Measurements from ENCODE around the gene CTU1.

CTU1 gene

DNA sequence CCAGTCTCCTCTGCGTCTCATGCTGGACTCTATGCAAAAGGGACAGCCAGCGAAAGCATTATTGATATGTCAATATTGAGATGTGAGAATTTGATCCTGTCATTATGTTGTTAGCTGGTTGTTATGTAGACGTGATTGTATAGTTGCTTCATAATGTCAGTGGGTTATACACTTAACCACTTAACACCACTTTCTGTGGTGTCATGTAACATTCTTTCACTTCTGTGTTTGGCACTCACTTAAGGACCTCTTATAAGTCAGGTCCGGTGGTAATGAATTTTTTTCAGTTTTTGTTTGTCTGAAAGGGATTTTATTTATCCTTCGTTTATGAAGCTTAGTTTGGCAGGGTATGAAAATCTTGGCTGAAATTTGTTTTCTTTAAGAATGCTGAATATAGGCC lies 26.8 kb upstream of the CTU1 start:
- Histone ChIP-seq H3K4me1 (ENCODE audit: control insufficient read depth in 5 of 5, insufficient read depth in 5 of 5, low read length in 5 of 5) (peaks cover 2 to 46% (median 31%) of the 10 kb centered on the region in 5 donors), H3K27ac (ENCODE audit: low read depth, low read length) (no peak overlapping the region)

DNA sequence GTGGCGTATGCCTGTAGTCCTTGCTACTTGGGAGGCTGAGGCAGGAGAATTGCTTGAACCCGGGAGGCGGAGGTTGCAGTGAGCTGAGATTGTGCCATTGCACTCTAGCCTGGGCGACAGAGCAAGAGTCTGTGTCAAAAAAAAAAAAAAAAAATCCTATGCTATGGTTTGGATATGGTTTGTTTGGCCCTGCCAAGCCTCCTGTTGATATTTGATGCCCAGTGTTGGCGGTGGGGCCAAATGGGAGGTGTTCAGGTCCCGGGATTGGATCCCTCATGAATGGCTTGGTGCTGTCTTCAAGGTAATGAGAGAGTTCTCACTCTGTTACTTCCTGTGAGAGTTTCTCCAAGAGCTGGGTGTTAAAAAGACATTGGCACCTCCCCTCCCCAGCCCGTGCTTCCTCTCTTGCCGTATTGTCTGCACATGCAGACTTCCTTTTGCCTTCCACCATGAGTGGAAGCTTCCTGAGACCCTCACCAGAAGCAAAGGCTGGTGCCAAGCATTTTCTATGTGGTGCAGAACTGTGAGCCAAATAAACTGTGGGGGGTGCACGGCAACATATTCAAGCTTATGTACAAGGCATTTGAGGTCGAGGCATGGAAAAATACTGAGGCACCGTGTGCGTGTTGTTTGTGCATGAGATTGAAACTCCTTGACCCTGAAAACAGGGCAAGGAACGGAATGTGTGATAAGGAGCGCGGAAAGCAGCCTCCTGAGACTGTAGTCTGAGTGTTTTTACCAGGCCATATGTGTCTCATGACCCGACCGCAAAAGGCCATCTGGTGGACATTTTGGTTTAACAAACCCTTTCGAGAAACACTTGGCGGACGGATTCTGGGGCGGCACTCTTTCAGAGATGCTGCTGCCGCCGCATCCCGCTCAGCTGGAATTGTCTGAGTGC lies 23.8 kb upstream of the CTU1 start:
- Histone ChIP-seq H3K9me3 (ENCODE audit: control insufficient read depth in 5 of 5, low read length in 5 of 5) (no peaks in the 10 kb centered on the region), H3K4me3 (ENCODE audit: low read depth in 1 of 5, low read length in 5 of 5) (peak overlapping the region in 4 of 5 donors; percentile 11 to 58 (median 36)), H3K4me1 (ENCODE audit: control insufficient read depth in 5 of 5, insufficient read depth in 5 of 5, low read length in 5 of 5) (peaks cover 2 to 43% (median 25%) of the 10 kb centered on the region in 5 donors), H3K27ac (ENCODE audit: low read depth, low read length) (no peak overlapping the region), H3K36me3 (ENCODE audit: control insufficient read depth in 5 of 5, insufficient read depth in 5 of 5, low read length in 5 of 5) (no peaks in the 10 kb centered on the region), H3K9ac (ENCODE audit: low read length in 5 of 5) (peak overlapping the region in 1 of 5 donors; percentile 7), H3K27me3 (ENCODE audit: control insufficient read depth in 5 of 5, insufficient read depth in 4 of 5, low read length in 5 of 5) (peaks cover 0 to 3% (median 0%) of the 10 kb centered on the region in 5 donors)

More for the DNA sequence above, 26.8 kb upstream of the CTU1 start:
- Histone ChIP-seq H3K9me3 (ENCODE audit: control insufficient read depth in 5 of 5, low read length in 5 of 5) (no peaks in the 10 kb centered on the region), H3K4me3 (ENCODE audit: low read depth in 1 of 5, low read length in 5 of 5) (no peak overlapping the region), H3K36me3 (ENCODE audit: control insufficient read depth in 5 of 5, insufficient read depth in 5 of 5, low read length in 5 of 5) (no peaks in the 10 kb centered on the region), H3K9ac (ENCODE audit: low read length in 5 of 5) (no peak overlapping the region), H3K27me3 (ENCODE audit: control insufficient read depth in 5 of 5, insufficient read depth in 4 of 5, low read length in 5 of 5) (peaks cover 0 to 9% (median 2%) of the 10 kb centered on the region in 5 donors)

GRCh38 chr19:51129716-51130115 lies 21.5 kb upstream of the CTU1 start:
- Histone ChIP-seq H3K27ac (ENCODE audit: low read depth, low read length) (no peak overlapping the region), H3K9me3 (ENCODE audit: control insufficient read depth in 5 of 5, low read length in 5 of 5) (no peaks in the 10 kb centered on the region), H3K4me3 (ENCODE audit: low read depth in 1 of 5, low read length in 5 of 5) (no peak overlapping the region), H3K9ac (ENCODE audit: low read length in 5 of 5) (no peak overlapping the region), H3K36me3 (ENCODE audit: control insufficient read depth in 5 of 5, insufficient read depth in 5 of 5, low read length in 5 of 5) (no peaks in the 10 kb centered on the region), H3K27me3 (ENCODE audit: control insufficient read depth in 5 of 5, insufficient read depth in 4 of 5, low read length in 5 of 5) (peaks cover 0 to 3% (median 3%) of the 10 kb centered on the region in 5 donors), H3K4me1 (ENCODE audit: control insufficient read depth in 5 of 5, insufficient read depth in 5 of 5, low read length in 5 of 5) (peaks cover 2 to 58% (median 27%) of the 10 kb centered on the region in 5 donors)

DNA sequence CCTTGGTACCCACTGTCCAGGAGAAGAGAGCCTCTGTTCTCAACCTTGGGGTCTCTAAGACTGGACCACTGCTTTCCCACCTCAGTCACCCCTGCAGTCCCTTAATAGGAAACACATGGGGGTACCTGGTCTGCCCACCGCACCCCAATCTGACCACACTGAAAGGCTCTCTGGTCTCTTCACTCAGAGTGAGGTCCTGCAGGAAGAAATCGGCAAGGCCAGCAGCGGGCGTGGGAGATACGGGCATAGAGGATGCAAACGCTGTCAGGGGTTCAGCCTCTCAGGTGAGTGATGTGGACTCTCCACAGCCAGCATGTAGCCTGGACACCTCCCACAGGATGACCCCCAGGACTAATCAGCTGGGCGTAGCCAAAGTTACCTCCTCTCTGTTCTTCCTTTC lies 20.0 kb upstream of the CTU1 start:
- peak overlapping the region in 2 of 5 donors; percentile 3 to 30 for H3K4me3 ChIP-seq (ENCODE audit: low read depth in 1 of 5, low read length in 5 of 5)
- H3K36me3 ChIP-seq (ENCODE audit: control insufficient read depth in 5 of 5, insufficient read depth in 5 of 5, low read length in 5 of 5): no peaks in the 10 kb centered on the region
- H3K27me3 ChIP-seq (ENCODE audit: control insufficient read depth in 5 of 5, insufficient read depth in 4 of 5, low read length in 5 of 5): peaks cover 0 to 7% (median 5%) of the 10 kb centered on the region in 5 donors
- peaks cover 2 to 70% (median 34%) of the 10 kb centered on the region in 5 donors for H3K4me1 ChIP-seq (ENCODE audit: control insufficient read depth in 5 of 5, insufficient read depth in 5 of 5, low read length in 5 of 5)
- H3K9ac ChIP-seq (ENCODE audit: low read length in 5 of 5): no peak overlapping the region
- peak overlapping the region; percentile 46 for H3K27ac ChIP-seq (ENCODE audit: low read depth, low read length)
- H3K9me3 ChIP-seq (ENCODE audit: control insufficient read depth in 5 of 5, low read length in 5 of 5): no peaks in the 10 kb centered on the region

DNA sequence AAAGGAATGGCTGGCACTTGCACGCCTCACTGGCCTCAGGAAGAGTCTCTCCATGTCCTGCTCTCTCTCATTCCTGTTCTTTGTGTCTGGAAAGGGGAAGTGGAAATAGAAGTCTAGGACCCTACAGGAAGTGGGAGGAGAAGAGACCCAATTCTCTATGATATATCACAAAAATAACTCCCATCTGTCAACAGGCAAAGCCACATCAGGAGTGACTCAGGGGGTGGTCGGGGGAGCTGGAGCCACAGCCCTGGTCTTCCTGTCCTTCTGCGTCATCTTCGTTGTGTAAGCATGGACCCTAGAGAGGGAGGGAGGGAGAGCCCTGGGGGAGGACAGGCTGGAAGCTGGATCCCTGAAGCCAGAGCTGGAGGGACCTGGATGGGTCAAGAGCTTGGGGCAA lies 19.5 kb upstream of the CTU1 start:
- H3K9me3 ChIP-seq (ENCODE audit: control insufficient read depth in 5 of 5, low read length in 5 of 5): no peaks in the 10 kb centered on the region
- H3K4me1 ChIP-seq (ENCODE audit: control insufficient read depth in 5 of 5, insufficient read depth in 5 of 5, low read length in 5 of 5): peaks cover 2 to 75% (median 39%) of the 10 kb centered on the region in 5 donors
- no peak overlapping the region for H3K9ac ChIP-seq (ENCODE audit: low read length in 5 of 5)
- H3K36me3 ChIP-seq (ENCODE audit: control insufficient read depth in 5 of 5, insufficient read depth in 5 of 5, low read length in 5 of 5): no peaks in the 10 kb centered on the region
- peak overlapping the region; percentile 46 for H3K27ac ChIP-seq (ENCODE audit: low read depth, low read length)
- H3K27me3 ChIP-seq (ENCODE audit: control insufficient read depth in 5 of 5, insufficient read depth in 4 of 5, low read length in 5 of 5): peaks cover 0 to 9% (median 7%) of the 10 kb centered on the region in 5 donors
- H3K4me3 ChIP-seq (ENCODE audit: low read depth in 1 of 5, low read length in 5 of 5): peak overlapping the region in 2 of 5 donors; percentile 3 to 30

DNA sequence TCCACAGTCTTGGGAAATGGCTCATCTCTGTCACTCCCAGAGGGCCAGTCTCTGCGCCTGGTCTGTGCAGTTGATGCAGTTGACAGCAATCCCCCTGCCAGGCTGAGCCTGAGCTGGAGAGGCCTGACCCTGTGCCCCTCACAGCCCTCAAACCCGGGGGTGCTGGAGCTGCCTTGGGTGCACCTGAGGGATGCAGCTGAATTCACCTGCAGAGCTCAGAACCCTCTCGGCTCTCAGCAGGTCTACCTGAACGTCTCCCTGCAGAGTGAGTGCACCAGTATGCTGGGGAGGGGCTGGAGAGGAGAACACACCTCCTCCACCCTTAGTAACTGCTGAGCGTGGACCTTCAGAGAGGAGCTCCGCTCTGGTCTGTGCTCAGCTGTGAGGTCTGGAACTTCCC lies 18.8 kb upstream of the CTU1 start:
- Histone ChIP-seq H3K4me3 (ENCODE audit: low read depth in 1 of 5, low read length in 5 of 5) (peak overlapping the region in 2 of 5 donors; percentile 20 to 29), H3K27ac (ENCODE audit: low read depth, low read length) (no peak overlapping the region)

DNA sequence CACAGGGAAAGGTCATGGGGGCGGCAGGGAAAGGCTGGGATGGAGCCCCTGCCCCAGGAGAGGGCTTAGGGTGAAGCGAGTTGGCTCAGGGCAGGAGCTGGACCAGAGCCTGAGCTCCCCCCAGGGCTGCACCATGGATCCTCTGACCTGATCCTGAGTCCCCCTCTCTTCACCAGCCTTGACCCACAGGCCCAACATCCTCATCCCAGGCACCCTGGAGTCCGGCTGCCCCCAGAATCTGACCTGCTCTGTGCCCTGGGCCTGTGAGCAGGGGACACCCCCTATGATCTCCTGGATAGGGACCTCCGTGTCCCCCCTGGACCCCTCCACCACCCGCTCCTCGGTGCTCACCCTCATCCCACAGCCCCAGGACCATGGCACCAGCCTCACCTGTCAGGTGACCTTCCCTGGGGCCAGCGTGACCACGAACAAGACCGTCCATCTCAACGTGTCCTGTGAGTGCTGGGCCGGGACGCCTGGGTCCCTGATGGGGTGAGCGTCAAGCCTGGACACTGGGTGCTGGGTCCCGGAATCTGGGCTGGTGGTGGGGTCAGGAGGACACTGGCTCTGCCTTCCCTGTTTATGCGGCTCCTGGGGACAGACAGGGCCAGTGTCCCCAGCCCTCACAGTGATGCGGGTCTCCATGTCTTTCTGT lies 17.3 kb upstream of the CTU1 start:
- Histone ChIP-seq H3K27ac (ENCODE audit: low read depth, low read length) (no peak overlapping the region), H3K9me3 (ENCODE audit: control insufficient read depth in 5 of 5, low read length in 5 of 5) (no peaks in the 10 kb centered on the region), H3K36me3 (ENCODE audit: control insufficient read depth in 5 of 5, insufficient read depth in 5 of 5, low read length in 5 of 5) (no peaks in the 10 kb centered on the region), H3K4me3 (ENCODE audit: low read depth in 1 of 5, low read length in 5 of 5) (peak overlapping the region in 4 of 5 donors; percentile 4 to 19 (median 14)), H3K4me1 (ENCODE audit: control insufficient read depth in 5 of 5, insufficient read depth in 5 of 5, low read length in 5 of 5) (peaks cover 0 to 72% (median 29%) of the 10 kb centered on the region in 5 donors), H3K27me3 (ENCODE audit: control insufficient read depth in 5 of 5, insufficient read depth in 4 of 5, low read length in 5 of 5) (peaks cover 0 to 12% (median 6%) of the 10 kb centered on the region in 5 donors), H3K9ac (ENCODE audit: low read length in 5 of 5) (peak overlapping the region in 1 of 5 donors; percentile 43)

More for the DNA sequence above, 18.8 kb upstream of the CTU1 start:
- Histone ChIP-seq H3K9ac (ENCODE audit: low read length in 5 of 5) (peak overlapping the region in 2 of 5 donors; percentile 14 to 48), H3K4me1 (ENCODE audit: control insufficient read depth in 5 of 5, insufficient read depth in 5 of 5, low read length in 5 of 5) (peaks cover under 1 to 74% (median 34%) of the 10 kb centered on the region in 5 donors), H3K9me3 (ENCODE audit: control insufficient read depth in 5 of 5, low read length in 5 of 5) (no peaks in the 10 kb centered on the region), H3K36me3 (ENCODE audit: control insufficient read depth in 5 of 5, insufficient read depth in 5 of 5, low read length in 5 of 5) (no peaks in the 10 kb centered on the region), H3K27me3 (ENCODE audit: control insufficient read depth in 5 of 5, insufficient read depth in 4 of 5, low read length in 5 of 5) (peaks cover 0 to 12% (median 7%) of the 10 kb centered on the region in 5 donors)

DNA sequence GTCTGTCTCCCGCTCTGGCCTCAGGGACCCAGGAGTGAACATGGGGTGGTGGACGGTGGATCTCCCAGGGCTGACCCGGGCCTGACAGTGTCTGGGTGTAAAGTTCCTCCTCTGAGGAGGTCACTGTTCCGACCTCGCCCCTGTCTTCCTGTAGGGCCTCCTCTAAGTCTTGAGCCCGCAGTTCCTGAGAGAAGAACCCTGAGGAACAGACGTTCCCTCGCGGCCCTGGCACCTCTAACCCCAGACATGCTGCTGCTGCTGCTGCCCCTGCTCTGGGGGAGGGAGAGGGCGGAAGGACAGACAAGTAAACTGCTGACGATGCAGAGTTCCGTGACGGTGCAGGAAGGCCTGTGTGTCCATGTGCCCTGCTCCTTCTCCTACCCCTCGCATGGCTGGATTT lies 16.5 kb upstream of the CTU1 start, which contains the start of gene SIGLEC9:
Gene SIGLEC9, plus strand, starts transcription at position 178 of the 400 bp plus-strand sequence. Its CDS starts 69 bp downstream, at position 247.
- Histone ChIP-seq H3K27me3 (ENCODE audit: control insufficient read depth in 5 of 5, insufficient read depth in 4 of 5, low read length in 5 of 5) (peaks cover 0 to 12% (median 4%) of the 10 kb centered on the region in 5 donors), H3K4me3 (ENCODE audit: low read depth in 1 of 5, low read length in 5 of 5) (peak within 1 kb of the TSS in 4 of 5 donors; percentile 4 to 19 (median 14)), H3K9ac (ENCODE audit: low read length in 5 of 5) (peak within 1 kb of the TSS in 1 of 5 donors; percentile 43), H3K9me3 (ENCODE audit: control insufficient read depth in 5 of 5, low read length in 5 of 5) (no peaks in the 10 kb centered on the region), H3K27ac (ENCODE audit: low read depth, low read length) (no peak within 1 kb of the TSS), H3K4me1 (ENCODE audit: control insufficient read depth in 5 of 5, insufficient read depth in 5 of 5, low read length in 5 of 5) (peaks cover 0 to 76% (median 30%) of the 10 kb centered on the region in 5 donors), H3K36me3 (ENCODE audit: control insufficient read depth in 5 of 5, insufficient read depth in 5 of 5, low read length in 5 of 5) (no peaks in the 10 kb centered on the region)

- H3K36me3 ChIP-seq (ENCODE audit: control insufficient read depth in 5 of 5, insufficient read depth in 5 of 5, low read length in 5 of 5): no peaks in the 10 kb centered on the region
- peak overlapping the region in 1 of 5 donors; percentile 2 for H3K4me3 ChIP-seq (ENCODE audit: low read depth in 1 of 5, low read length in 5 of 5)
- H3K27me3 ChIP-seq (ENCODE audit: control insufficient read depth in 5 of 5, insufficient read depth in 4 of 5, low read length in 5 of 5): peaks cover 0 to 12% (median 4%) of the 10 kb centered on the region in 5 donors
- H3K4me1 ChIP-seq (ENCODE audit: control insufficient read depth in 5 of 5, insufficient read depth in 5 of 5, low read length in 5 of 5): peaks cover 0 to 80% (median 32%) of the 10 kb centered on the region in 5 donors
- H3K27ac ChIP-seq (ENCODE audit: low read depth, low read length): no peak overlapping the region
- no peak overlapping the region for H3K9ac ChIP-seq (ENCODE audit: low read length in 5 of 5)
- no peaks in the 10 kb centered on the region for H3K9me3 ChIP-seq (ENCODE audit: control insufficient read depth in 5 of 5, low read length in 5 of 5)
Observed at GRCh38 chr19:51124216-51124615, 16.0 kb upstream of the CTU1 start.
